Neural crest cell (in vitro differentiated cells): Measurements from ENCODE around the gene SMIM35. TPM values are rescaled to one million over a fixed set of nuclear protein-coding genes. Genes with fewer than 3 reads are reported as not detected.

Experiments used
- DNase-seq: peaks from one replicate; pipeline ENCODE4 v3.0.0; 2021; ENCODE audit warnings: low read depth, mixed read lengths, low spot score
- H3K27ac Mint-ChIP-seq: one replicate; pipeline ENCODE4 v1.8.0; 2021; ENCODE audit warnings: mild to moderate bottlenecking, mixed read lengths; ENCODE audit not compliant: unreplicated experiment
- H3K27me3 Mint-ChIP-seq: 2 replicates; pipeline ENCODE4 v1.8.0; 2021; ENCODE audit warnings: low read depth, mild to moderate bottlenecking, mixed read lengths
- H3K36me3 Mint-ChIP-seq: 2 replicates; pipeline ENCODE4 v1.8.0; 2021; ENCODE audit warnings: low read depth, mild to moderate bottlenecking, mixed read lengths
- H3K4me1 Mint-ChIP-seq: 2 replicates; pipeline ENCODE4 v1.8.0; 2021; ENCODE audit warnings: mixed read lengths
- H3K4me3 Mint-ChIP-seq: one replicate; pipeline ENCODE4 v1.8.0; 2021; ENCODE audit warnings: mild to moderate bottlenecking, mixed read lengths
- H3K9me3 Mint-ChIP-seq: 2 replicates; pipeline ENCODE4 v1.8.0; 2021; ENCODE audit warnings: mixed read lengths
- total RNA-seq: library from RNA; stranded (reverse); gene quantifications from 2 replicates; pipeline ENCODE4 v1.2.1, GENCODE V29; 2021
- TF ChIP-seq, protein P1 (sequence below): fragments of 200-600 bp; sonication (generic); conservative IDR thresholded peaks from 2 replicates; pipeline ENCODE4 v1.5.0; 2021; ENCODE audit warnings: antibody characterized with exemption, mild to moderate bottlenecking

Gene SMIM35
- total RNA-seq, 1 donor from 2014 or later: not detected

GRCh38 chr11:118084247-118084646 is 2.5 kb downstream of the SMIM35 start:
- TF ChIP-seq, protein P1, sequence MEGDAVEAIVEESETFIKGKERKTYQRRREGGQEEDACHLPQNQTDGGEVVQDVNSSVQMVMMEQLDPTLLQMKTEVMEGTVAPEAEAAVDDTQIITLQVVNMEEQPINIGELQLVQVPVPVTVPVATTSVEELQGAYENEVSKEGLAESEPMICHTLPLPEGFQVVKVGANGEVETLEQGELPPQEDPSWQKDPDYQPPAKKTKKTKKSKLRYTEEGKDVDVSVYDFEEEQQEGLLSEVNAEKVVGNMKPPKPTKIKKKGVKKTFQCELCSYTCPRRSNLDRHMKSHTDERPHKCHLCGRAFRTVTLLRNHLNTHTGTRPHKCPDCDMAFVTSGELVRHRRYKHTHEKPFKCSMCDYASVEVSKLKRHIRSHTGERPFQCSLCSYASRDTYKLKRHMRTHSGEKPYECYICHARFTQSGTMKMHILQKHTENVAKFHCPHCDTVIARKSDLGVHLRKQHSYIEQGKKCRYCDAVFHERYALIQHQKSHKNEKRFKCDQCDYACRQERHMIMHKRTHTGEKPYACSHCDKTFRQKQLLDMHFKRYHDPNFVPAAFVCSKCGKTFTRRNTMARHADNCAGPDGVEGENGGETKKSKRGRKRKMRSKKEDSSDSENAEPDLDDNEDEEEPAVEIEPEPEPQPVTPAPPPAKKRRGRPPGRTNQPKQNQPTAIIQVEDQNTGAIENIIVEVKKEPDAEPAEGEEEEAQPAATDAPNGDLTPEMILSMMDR: no peak
- Mint-ChIP-seq H3K27ac (peak overlapping the region; percentile 1), H3K27me3 (no peaks in the 10 kb centered on the region), H3K36me3 (peaks cover 8% of the 10 kb centered on the region), H3K4me3 (no peak overlapping the region), H3K4me1 (peaks cover 56% of the 10 kb centered on the region), H3K9me3 (peaks cover 7% of the 10 kb centered on the region)
- no peak for DNase-seq

DNA sequence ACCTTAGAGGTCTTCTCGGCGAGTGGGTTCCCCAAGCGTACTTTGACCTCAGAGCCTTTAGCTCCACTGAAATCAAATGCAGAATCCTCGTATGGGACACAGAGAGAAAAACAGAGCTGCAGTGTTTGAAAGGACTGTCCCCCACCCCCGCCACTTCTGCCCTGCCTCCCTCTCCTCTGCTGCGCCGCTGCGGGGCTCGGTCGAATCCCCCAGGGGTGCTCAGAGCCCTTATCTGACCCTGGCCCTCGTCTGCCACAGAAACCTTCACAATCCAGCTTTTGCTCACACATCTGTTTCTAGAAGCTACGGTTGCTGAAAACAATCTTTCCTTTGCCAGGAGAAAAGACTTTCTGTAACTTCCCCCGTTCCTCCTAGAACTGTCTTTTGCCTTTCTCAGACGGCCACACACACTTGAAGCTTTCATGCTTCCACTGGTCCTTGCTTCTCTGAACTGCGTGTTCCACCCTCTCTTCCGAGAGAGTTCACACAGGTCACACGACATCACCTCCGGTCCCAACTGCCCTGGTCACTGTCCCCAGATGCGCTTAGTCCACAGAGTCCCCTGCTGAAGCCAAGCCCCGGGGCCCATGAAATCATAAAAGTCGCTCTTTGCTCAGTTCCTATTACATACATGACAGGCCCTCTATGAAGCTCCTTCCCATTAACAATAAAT is 3.7 kb downstream of the SMIM35 start:
- Mint-ChIP-seq H3K4me3 (peak overlapping the region; percentile 67), H3K27ac (peak overlapping the region; percentile 83), H3K4me1 (peaks cover 68% of the 10 kb centered on the region), H3K36me3 (peaks cover 4% of the 10 kb centered on the region), H3K9me3 (peaks cover 3% of the 10 kb centered on the region), H3K27me3 (no peaks in the 10 kb centered on the region)
- TF ChIP-seq, protein P1: no peak
- DNase-seq: peak; percentile 34

DNA sequence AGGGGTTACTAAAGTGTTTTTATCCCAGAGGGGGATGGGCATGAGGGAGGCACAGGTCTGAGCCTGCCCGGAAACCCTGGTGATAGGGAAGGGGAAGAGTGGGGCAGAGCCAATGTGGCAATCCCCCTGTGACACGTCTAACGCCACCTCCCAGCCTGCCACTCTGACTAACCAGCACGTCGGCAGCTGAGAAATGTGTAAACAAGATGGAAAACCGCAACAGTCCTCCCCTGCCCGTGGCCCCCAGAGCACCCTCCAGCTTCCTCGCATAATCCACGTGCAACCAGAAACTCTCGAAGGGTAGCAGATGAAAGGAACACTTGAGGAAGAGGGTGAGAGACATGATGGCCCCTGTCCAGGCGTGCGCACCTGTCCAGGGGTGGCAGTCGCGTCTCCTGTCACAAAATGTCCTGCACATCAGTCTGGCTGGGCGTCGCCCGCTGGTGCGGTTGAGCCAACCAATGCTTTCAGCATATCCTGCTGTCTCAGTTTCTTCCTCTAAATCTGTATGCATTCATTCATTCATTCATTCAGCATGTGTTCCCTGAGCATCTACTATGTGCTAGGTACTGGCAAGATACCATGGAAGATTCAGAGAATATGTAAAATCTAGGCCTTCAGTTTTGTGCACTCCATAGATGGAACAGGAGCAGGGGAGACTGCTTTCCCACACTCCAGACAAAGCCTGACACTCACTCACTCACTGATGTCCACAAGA is 5.4 kb downstream of the SMIM35 start:
- Mint-ChIP-seq H3K9me3 (peaks cover 2% of the 10 kb centered on the region), H3K36me3 (no peaks in the 10 kb centered on the region), H3K4me3 (peak overlapping the region; percentile 31), H3K27me3 (no peaks in the 10 kb centered on the region), H3K27ac (peak overlapping the region; percentile 85), H3K4me1 (peaks cover 67% of the 10 kb centered on the region)
- no peak for DNase-seq
- TF ChIP-seq, protein P1: no peak

DNA sequence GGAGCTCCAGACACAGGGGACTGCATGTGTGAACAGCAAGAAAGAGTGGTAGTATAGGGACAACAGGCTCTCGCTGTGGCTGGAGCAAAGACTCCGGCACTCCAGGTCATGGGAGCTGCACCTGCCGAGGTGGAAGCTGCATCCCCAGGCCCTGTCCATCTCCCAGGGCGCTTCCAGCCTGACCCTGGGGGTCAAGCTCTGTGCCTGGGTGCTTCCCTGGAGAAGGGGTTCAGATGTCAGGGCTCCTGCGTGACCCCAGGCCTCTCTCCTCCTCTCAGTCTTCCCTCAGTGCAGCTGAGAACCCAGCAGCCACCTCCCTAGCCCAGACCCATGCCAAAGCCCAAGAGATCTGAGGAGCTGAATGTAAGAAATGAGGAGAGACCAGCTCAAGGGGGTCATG is 6.5 kb downstream of the SMIM35 start:
- H3K9me3 Mint-ChIP-seq: no peaks in the 10 kb centered on the region
- H3K4me3 Mint-ChIP-seq: no peak overlapping the region
- DNase-seq: no peak
- H3K4me1 Mint-ChIP-seq: peaks cover 66% of the 10 kb centered on the region
- TF ChIP-seq, protein P1: no peak
- H3K27me3 Mint-ChIP-seq: no peaks in the 10 kb centered on the region
- no peaks in the 10 kb centered on the region for H3K36me3 Mint-ChIP-seq
- H3K27ac Mint-ChIP-seq: peak overlapping the region; percentile 88

DNA sequence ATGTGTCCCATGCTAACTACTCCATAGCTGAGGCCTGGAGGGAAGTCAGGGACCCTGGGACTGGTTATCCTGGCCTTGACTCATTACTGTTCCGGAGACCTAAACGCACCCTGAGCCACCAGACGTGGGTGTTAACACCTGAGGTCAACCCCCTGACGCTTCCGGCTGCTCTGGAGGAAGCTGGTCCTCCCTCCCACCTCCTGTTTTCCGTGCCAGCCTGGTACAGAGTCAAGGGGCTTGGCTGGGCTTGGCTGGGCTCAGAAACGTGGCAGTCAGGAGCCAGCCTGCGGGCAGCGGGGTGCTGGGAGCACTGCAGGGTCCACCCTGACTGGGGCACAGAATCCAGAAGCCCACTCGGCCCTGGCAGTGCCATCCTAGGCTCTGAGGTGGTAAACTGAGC is 7.3 kb downstream of the SMIM35 start:
- Mint-ChIP-seq H3K4me1 (peaks cover 65% of the 10 kb centered on the region), H3K36me3 (no peaks in the 10 kb centered on the region), H3K4me3 (no peak overlapping the region), H3K9me3 (no peaks in the 10 kb centered on the region), H3K27me3 (no peaks in the 10 kb centered on the region), H3K27ac (no peak overlapping the region)
- no peak for DNase-seq
- TF ChIP-seq, protein P1: no peak
